H9 (cell line): ENCODE data around the gene TBC1D5. TPM values are rescaled to one million over a fixed set of nuclear protein-coding genes. Genes with fewer than 3 reads are reported as not detected.

Experiments used
- DNase-seq: peaks from one replicate; pipeline ENCODE4 v3.0.0-alpha.2; 2017
- H2AFZ ChIP-seq: one replicate; pipeline ENCODE4 v1.6.1; 2013; ENCODE audit warnings: mild to moderate bottlenecking, low read length, control low read depth, moderate library complexity
- H2AK5ac ChIP-seq: 2 replicates; pipeline ENCODE4 v1.6.1; 2013; ENCODE audit warnings: low read length, control low read depth, mixed read lengths; ENCODE audit not compliant: insufficient read length
- H2BK120ac ChIP-seq: one replicate; pipeline ENCODE4 v1.6.1; 2013; ENCODE audit warnings: low read depth, mild to moderate bottlenecking, low read length, control low read depth, inconsistent platforms; ENCODE audit not compliant: poor library complexity, severe bottlenecking
- H2BK12ac ChIP-seq: 2 replicates; pipeline ENCODE4 v1.6.1; 2013; ENCODE audit warnings: low read length, control low read depth, mixed read lengths, low read depth; ENCODE audit not compliant: insufficient read length
- H2BK15ac ChIP-seq: 2 replicates; pipeline ENCODE4 v1.6.1; 2013; ENCODE audit warnings: low read depth, low read length, control low read depth
- H2BK20ac ChIP-seq: one replicate; pipeline ENCODE4 v1.6.1; 2013; ENCODE audit warnings: low read depth, mild to moderate bottlenecking, low read length, control low read depth, inconsistent platforms; ENCODE audit not compliant: poor library complexity, severe bottlenecking
- H2BK5ac ChIP-seq: 2 replicates; pipeline ENCODE4 v1.6.1; 2013; ENCODE audit warnings: low read length, control low read depth, mixed read lengths; ENCODE audit not compliant: insufficient read length
- H3K14ac ChIP-seq: 2 replicates; pipeline ENCODE4 v1.6.1; 2013; ENCODE audit warnings: low read length, control low read depth; ENCODE audit not compliant: insufficient read depth
- H3K18ac ChIP-seq: 2 replicates; pipeline ENCODE4 v1.6.1; 2013; ENCODE audit warnings: low read depth, mild to moderate bottlenecking, mixed read lengths, low read length, control low read depth; ENCODE audit not compliant: insufficient read length
- H3K23ac ChIP-seq: 2 replicates; pipeline ENCODE4 v1.6.1; 2013; ENCODE audit warnings: low read length, control low read depth, mixed read lengths, low read depth; ENCODE audit not compliant: insufficient read length
- H3K23me2 ChIP-seq: 2 replicates; pipeline ENCODE4 v1.6.1; 2013; ENCODE audit warnings: low read depth, mild to moderate bottlenecking, mixed read lengths, low read length, control low read depth; ENCODE audit not compliant: insufficient read length, poor library complexity, severe bottlenecking
- H3K27ac ChIP-seq: 2 replicates; pipeline ENCODE4 v1.5.1; 2013; ENCODE audit warnings: low read length, control low read depth, mixed read lengths, low read depth; ENCODE audit not compliant: insufficient read length
- H3K27me3 ChIP-seq: 2 replicates; pipeline ENCODE4 v1.6.1; 2013; ENCODE audit warnings: low read length, control low read depth, inconsistent platforms; ENCODE audit not compliant: insufficient read depth
- H3K4ac ChIP-seq: 2 replicates; pipeline ENCODE4 v1.6.1; 2013; ENCODE audit warnings: low read depth, mild to moderate bottlenecking, control low read depth, inconsistent platforms, low read length, moderate library complexity
- H3K4me1 ChIP-seq: 2 replicates; pipeline ENCODE4 v1.6.1; 2013; ENCODE audit warnings: low read length, control low read depth, inconsistent platforms; ENCODE audit not compliant: insufficient read depth
- H3K4me2 ChIP-seq: 2 replicates; pipeline ENCODE4 v1.6.1; 2013; ENCODE audit warnings: low read length, control low read depth, mixed read lengths; ENCODE audit not compliant: insufficient read length, insufficient read depth
- H3K56ac ChIP-seq: 2 replicates; pipeline ENCODE4 v1.6.1; 2013; ENCODE audit warnings: low read depth, mild to moderate bottlenecking, mixed read lengths, low read length, control low read depth; ENCODE audit not compliant: insufficient read length
- H3K79me1 ChIP-seq: 2 replicates; pipeline ENCODE4 v1.6.1; 2013; ENCODE audit warnings: low read depth, mild to moderate bottlenecking, moderate library complexity, low read length, control low read depth, inconsistent platforms; ENCODE audit not compliant: insufficient read depth, poor library complexity, severe bottlenecking
- H3K79me2 ChIP-seq: 2 replicates; pipeline ENCODE4 v1.6.1; 2013; ENCODE audit warnings: low read length, control low read depth, inconsistent platforms; ENCODE audit not compliant: insufficient read depth
- H3K9ac ChIP-seq: 2 replicates; pipeline ENCODE4 v1.6.1; 2013; ENCODE audit warnings: low read length, control low read depth, mixed read lengths; ENCODE audit not compliant: insufficient read length; ENCODE audit errors: extremely low read depth
- H3K9me3 ChIP-seq: one replicate; pipeline ENCODE4 v1.6.1; 2013; ENCODE audit warnings: low read depth, low read length, inconsistent platforms; ENCODE audit not compliant: control insufficient read depth
- H3T11ph ChIP-seq: one replicate; pipeline ENCODE4 v1.6.1; 2013; ENCODE audit warnings: mild to moderate bottlenecking, low read length, control low read depth, inconsistent platforms
- H4K20me1 ChIP-seq: one replicate; pipeline ENCODE4 v1.6.1; 2013; ENCODE audit not compliant: control insufficient read depth, insufficient read length, insufficient read depth
- H4K5ac ChIP-seq: 2 replicates; pipeline ENCODE4 v1.6.1; 2013; ENCODE audit warnings: low read depth, mild to moderate bottlenecking, mixed read lengths, low read length, control low read depth; ENCODE audit not compliant: insufficient read length
- H4K8ac ChIP-seq: replicated peaks from 2 replicates; pipeline ENCODE4 v1.6.1; 2013; ENCODE audit warnings: low read length, control low read depth, mixed read lengths, low read depth; ENCODE audit not compliant: insufficient read length
- H4K91ac ChIP-seq: 2 replicates; pipeline ENCODE4 v1.6.1; 2013; ENCODE audit warnings: low read depth, mild to moderate bottlenecking, moderate library complexity, mixed read lengths, low read length, control low read depth; ENCODE audit not compliant: insufficient read length
- H3K27ac Mint-ChIP-seq, 3 experiments: 2 replicates in 2 of 3; 3 replicates in 1 of 3; pipeline ENCODE4 v1.8.0; 2020 to 2021; ENCODE audit warnings: mixed read lengths in 3 of 3, mild to moderate bottlenecking in 1 of 3, moderate library complexity in 1 of 3
- H3K27me3 Mint-ChIP-seq: 2 replicates; pipeline ENCODE4 v1.8.0; 2021; ENCODE audit warnings: low read depth, mild to moderate bottlenecking, moderate library complexity, mixed read lengths
- H3K36me3 Mint-ChIP-seq, 3 experiments: 2 replicates in 2 of 3; 3 replicates in 1 of 3; pipeline ENCODE4 v1.8.0; 2020 to 2021; ENCODE audit warnings: low read depth in 3 of 3, mixed read lengths in 3 of 3; ENCODE audit not compliant: insufficient read depth in 1 of 3
- H3K4me1 Mint-ChIP-seq, 2 experiments: 2 replicates each; pipeline ENCODE4 v1.8.0; 2020; ENCODE audit warnings: mixed read lengths in 2 of 2
- H3K4me3 Mint-ChIP-seq, 2 experiments: 2 replicates in 1 of 2; 3 replicates in 1 of 2; pipeline ENCODE4 v1.8.0; 2020 to 2021; ENCODE audit warnings: mild to moderate bottlenecking in 2 of 2, mixed read lengths in 2 of 2, moderate library complexity in 1 of 2
- H3K9me3 Mint-ChIP-seq, 2 experiments: 2 replicates in 1 of 2; 3 replicates in 1 of 2; pipeline ENCODE4 v1.8.0; 2020; ENCODE audit warnings: mild to moderate bottlenecking in 2 of 2, mixed read lengths in 2 of 2, moderate library complexity in 1 of 2
- CTCF ChIP-seq: fragments of 200-600 bp; sonication (generic); conservative IDR thresholded peaks from 3 replicates; pipeline ENCODE4 v1.8.0; 2021; ENCODE audit warnings: antibody characterized with exemption, mild to moderate bottlenecking
- WGBS: extraction: QIAGEN DNeasy Blood & Tissue Kit; methylation state at CpG from one replicate; pipeline ENCODE4 v1.1.7; 2013; ENCODE audit warnings: missing lambda C conversion rate, low lambda C conversion rate, mixed read lengths; ENCODE audit not compliant: insufficient read length; ENCODE audit errors: extremely low coverage; 5-methylcytosine and 5-hydroxymethylcytosine counted together
- total RNA-seq: library from RNA; stranded (reverse); gene quantifications from 2 replicates; pipeline ENCODE4 v1.2.1, GENCODE V29; 2021

TBC1D5 gene
- total RNA-seq, 1 experiment from 2014 or later: 25.0 TPM

- no peak overlapping the region for H3K23ac ChIP-seq
- no peaks in the 10 kb centered on the region for H3K27me3 ChIP-seq
- H3K4ac ChIP-seq: no peak overlapping the region
- H4K8ac ChIP-seq: no peak overlapping the region
- no peak overlapping the region for H2BK5ac ChIP-seq
- H2BK12ac ChIP-seq: no peak overlapping the region
- H4K5ac ChIP-seq: no peak overlapping the region
- H3K9me3 Mint-ChIP-seq: no peaks in the 10 kb centered on the region
- no peak overlapping the region for H2AFZ ChIP-seq
- no peaks in the 10 kb centered on the region for H3K79me2 ChIP-seq
- no peak overlapping the region for H3K27ac ChIP-seq
- H3K4me2 ChIP-seq: no peak overlapping the region
- no peak for DNase-seq
- H3K9ac ChIP-seq: no peak overlapping the region
- no peak overlapping the region for H3K27ac Mint-ChIP-seq
- no peaks in the 10 kb centered on the region for H3K79me1 ChIP-seq
- H4K91ac ChIP-seq: no peak overlapping the region
- H2BK15ac ChIP-seq: no peak overlapping the region
- no peaks in the 10 kb centered on the region for H3K4me1 ChIP-seq
- H3K4me3 Mint-ChIP-seq: no peak overlapping the region
- no peaks in the 10 kb centered on the region for H4K20me1 ChIP-seq
- no CpG with 5 or more reads among the region's 2 CpGs for WGBS
- H3K27me3 Mint-ChIP-seq: no peaks in the 10 kb centered on the region
- no peaks in the 10 kb centered on the region for H3K23me2 ChIP-seq
- H3K14ac ChIP-seq: no peak overlapping the region
- H2AK5ac ChIP-seq: no peak overlapping the region
- H3T11ph ChIP-seq: no peak overlapping the region
- H2BK120ac ChIP-seq: no peak overlapping the region
- no peak overlapping the region for H3K18ac ChIP-seq
- H3K9me3 ChIP-seq: no peaks in the 10 kb centered on the region
- H3K56ac ChIP-seq: no peak overlapping the region
- no peak for TF ChIP-seq CTCF
- H2BK20ac ChIP-seq: no peak overlapping the region
- no peaks in the 10 kb centered on the region for H3K4me1 Mint-ChIP-seq
- H3K36me3 Mint-ChIP-seq: no peaks in the 10 kb centered on the region
These were observed 240.7 kb downstream of the TBC1D5 start for GRCh38 chr3:17501745-17502144.
